A673 (cell line): ENCODE results near the gene TOM1L2.

Experiments
- CTCF ChIP-seq: fragments of 300-800, 200-600 bp; sonication (generic); conservative IDR thresholded peaks from 2 replicates; pipeline ENCODE4 v1.5.1; 2017; ENCODE audit warnings: low read depth, mild to moderate bottlenecking, antibody characterized with exemption, low read length, moderate library complexity, mixed read lengths
- EZH2 ChIP-seq: fragments of 200-600 bp; sonication (generic); IDR thresholded peaks from 2 replicates; pipeline ENCODE4 v1.6.1; 2017; ENCODE audit warnings: borderline replicate concordance, low read depth, mild to moderate bottlenecking, mixed read lengths, antibody characterized with exemption, low read length; ENCODE audit not compliant: poor library complexity, severe bottlenecking

- TF ChIP-seq CTCF (no peak), EZH2 (no peak)
Measured at GRCh38 chr17:17819111-17819510, 153.1 kb downstream of the TOM1L2 start.
